Measurements from ENCODE around the gene PTPRG.

The PTPRG gene

GRCh38 chr3:62117903-62118548 lies 556.7 kb downstream of the PTPRG start:
- no peak for TF ChIP-seq POLR2AphosphoS5 (IDR thresholded peaks at IDR 0.05; ENCODE audit: low read depth, low read length)
- no peak for TF ChIP-seq POLR2A (IDR thresholded peaks at IDR 0.05; ENCODE audit: low read depth, low read length)
- TF ChIP-seq TAF1 (IDR thresholded peaks at IDR 0.05; ENCODE audit: borderline replicate concordance, low read depth, low read length): no peak
- FAIRE-seq: no peak
- DNase-seq (ENCODE audit: insufficient read length): no peak

GRCh38 chr3:62119139-62119538 lies 557.8 kb downstream of the PTPRG start:
- DNase-seq (ENCODE audit: insufficient read length) (no peak), FAIRE-seq (no peak)
- TF ChIP-seq TAF1 (IDR thresholded peaks at IDR 0.05; ENCODE audit: borderline replicate concordance, low read depth, low read length) (no peak), POLR2A (IDR thresholded peaks at IDR 0.05; ENCODE audit: low read depth, low read length) (no peak), POLR2AphosphoS5 (IDR thresholded peaks at IDR 0.05; ENCODE audit: low read depth, low read length) (no peak)

- no peak for TF ChIP-seq TAF1 (IDR thresholded peaks at IDR 0.05; ENCODE audit: borderline replicate concordance, low read depth, low read length)
- no peak for TF ChIP-seq POLR2AphosphoS5 (IDR thresholded peaks at IDR 0.05; ENCODE audit: low read depth, low read length)
- TF ChIP-seq POLR2A (IDR thresholded peaks at IDR 0.05; ENCODE audit: low read depth, low read length): no peak
- FAIRE-seq: no peak
Observed at GRCh38 chr3:62122819-62123218, 561.4 kb downstream of the PTPRG start.

GRCh38 chr3:62125380-62125779 lies 564.0 kb downstream of the PTPRG start:
- TF ChIP-seq POLR2AphosphoS5 (IDR thresholded peaks at IDR 0.05; ENCODE audit: low read depth, low read length) (no peak), POLR2A (IDR thresholded peaks at IDR 0.05; ENCODE audit: low read depth, low read length) (no peak), TAF1 (IDR thresholded peaks at IDR 0.05; ENCODE audit: borderline replicate concordance, low read depth, low read length) (no peak)
- no peak for DNase-seq (ENCODE audit: insufficient read length)
- FAIRE-seq: no peak

More at GRCh38 chr3:62122819-62123218, 561.4 kb downstream of the PTPRG start:
- DNase-seq (ENCODE audit: insufficient read length): no peak

- DNase-seq (ENCODE audit: insufficient read length) (no peak), FAIRE-seq (no peak)
- TF ChIP-seq TAF1 (IDR thresholded peaks at IDR 0.05; ENCODE audit: borderline replicate concordance, low read depth, low read length) (no peak), POLR2AphosphoS5 (IDR thresholded peaks at IDR 0.05; ENCODE audit: low read depth, low read length) (no peak), POLR2A (IDR thresholded peaks at IDR 0.05; ENCODE audit: low read depth, low read length) (no peak)
Observed at GRCh38 chr3:62127116-62127515, 565.7 kb downstream of the PTPRG start.

GRCh38 chr3:62128051-62128450 lies 566.7 kb downstream of the PTPRG start:
- FAIRE-seq: no peak
- no peak for DNase-seq (ENCODE audit: insufficient read length)
- TF ChIP-seq TAF1 (IDR thresholded peaks at IDR 0.05; ENCODE audit: borderline replicate concordance, low read depth, low read length) (no peak), POLR2AphosphoS5 (IDR thresholded peaks at IDR 0.05; ENCODE audit: low read depth, low read length) (no peak), POLR2A (IDR thresholded peaks at IDR 0.05; ENCODE audit: low read depth, low read length) (no peak)

GRCh38 chr3:62128681-62129080 lies 567.3 kb downstream of the PTPRG start:
- no peak for FAIRE-seq

GRCh38 chr3:62131050-62131449 lies 569.7 kb downstream of the PTPRG start:
- FAIRE-seq: no peak
- TF ChIP-seq TAF1 (IDR thresholded peaks at IDR 0.05; ENCODE audit: borderline replicate concordance, low read depth, low read length) (no peak), POLR2A (IDR thresholded peaks at IDR 0.05; ENCODE audit: low read depth, low read length) (no peak), POLR2AphosphoS5 (IDR thresholded peaks at IDR 0.05; ENCODE audit: low read depth, low read length) (no peak)
- no peak for DNase-seq (ENCODE audit: insufficient read length)

More at GRCh38 chr3:62128681-62129080, 567.3 kb downstream of the PTPRG start:
- no peak for DNase-seq (ENCODE audit: insufficient read length)
- no peak for TF ChIP-seq POLR2AphosphoS5 (IDR thresholded peaks at IDR 0.05; ENCODE audit: low read depth, low read length)
- no peak for TF ChIP-seq POLR2A (IDR thresholded peaks at IDR 0.05; ENCODE audit: low read depth, low read length)
- TF ChIP-seq TAF1 (IDR thresholded peaks at IDR 0.05; ENCODE audit: borderline replicate concordance, low read depth, low read length): no peak

- FAIRE-seq (no peak), DNase-seq (ENCODE audit: insufficient read length) (no peak)
Observed at GRCh38 chr3:62131620-62132019, 570.2 kb downstream of the PTPRG start.

GRCh38 chr3:62132027-62132602 lies 570.7 kb downstream of the PTPRG start:
- TF ChIP-seq TAF1 (IDR thresholded peaks at IDR 0.05; ENCODE audit: borderline replicate concordance, low read depth, low read length) (no peak), POLR2AphosphoS5 (IDR thresholded peaks at IDR 0.05; ENCODE audit: low read depth, low read length) (no peak), POLR2A (IDR thresholded peaks at IDR 0.05; ENCODE audit: low read depth, low read length) (no peak)
- FAIRE-seq: no peak
- no peak for DNase-seq (ENCODE audit: insufficient read length)

More at GRCh38 chr3:62131620-62132019, 570.2 kb downstream of the PTPRG start:
- TF ChIP-seq TAF1 (IDR thresholded peaks at IDR 0.05; ENCODE audit: borderline replicate concordance, low read depth, low read length) (no peak), POLR2A (IDR thresholded peaks at IDR 0.05; ENCODE audit: low read depth, low read length) (no peak), POLR2AphosphoS5 (IDR thresholded peaks at IDR 0.05; ENCODE audit: low read depth, low read length) (no peak)

GRCh38 chr3:62133015-62133414 lies 571.6 kb downstream of the PTPRG start:
- TF ChIP-seq TAF1 (IDR thresholded peaks at IDR 0.05; ENCODE audit: borderline replicate concordance, low read depth, low read length) (no peak), POLR2A (IDR thresholded peaks at IDR 0.05; ENCODE audit: low read depth, low read length) (no peak), POLR2AphosphoS5 (IDR thresholded peaks at IDR 0.05; ENCODE audit: low read depth, low read length) (no peak)
- FAIRE-seq: no peak
- no peak for DNase-seq (ENCODE audit: insufficient read length)

GRCh38 chr3:62134061-62134496 lies 572.7 kb downstream of the PTPRG start:
- FAIRE-seq (no peak), DNase-seq (ENCODE audit: insufficient read length) (no peak)
- TF ChIP-seq POLR2A (IDR thresholded peaks at IDR 0.05; ENCODE audit: low read depth, low read length): no peak
- no peak for TF ChIP-seq POLR2AphosphoS5 (IDR thresholded peaks at IDR 0.05; ENCODE audit: low read depth, low read length)
- TF ChIP-seq TAF1 (IDR thresholded peaks at IDR 0.05; ENCODE audit: borderline replicate concordance, low read depth, low read length): no peak
